ENCODE measurements around the gene OR1J1.

GRCh38 chr9:122442568-122442967 is 35.2 kb downstream of the OR1J1 start:
- TF ChIP-seq CTCF (conservative IDR thresholded peaks at IDR 0.05 in 1 of 2, IDR thresholded peaks at IDR 0.05 in 1 of 2; ENCODE audit: low read depth in 1 of 2, low read length in 2 of 2) (no peak), EZH2 (IDR thresholded peaks at IDR 0.05; ENCODE audit: low read length, missing control alignments) (no peak)

Data from fibroblast of lung (primary cell).